Islet of Langerhans (tissue), 1 donor: Measurements from ENCODE around the gene AMFR.

ENCODE experiments used
- FAIRE-seq: peaks from one replicate; lab custom pipeline; 2011; peaks lifted over from hg19 to GRCh38; lab: Jason Lieb, UNC

The AMFR gene

GRCh38 chr16:56362057-56362655 is 63.2 kb downstream of the AMFR start:
- no peak for FAIRE-seq

GRCh38 chr16:56360117-56361008 is 65.0 kb downstream of the AMFR start:
- no peak for FAIRE-seq

GRCh38 chr16:56357765-56358322 is 67.5 kb downstream of the AMFR start:
- FAIRE-seq, result no peak

GRCh38 chr16:56357241-56357764 is 68.0 kb downstream of the AMFR start:
- FAIRE-seq, result peak; percentile 86

- FAIRE-seq, result no peak
These were observed 68.8 kb downstream of the AMFR start for GRCh38 chr16:56356276-56357240.

- FAIRE-seq, result no peak
These were observed 69.5 kb downstream of the AMFR start for GRCh38 chr16:56355786-56356275.

GRCh38 chr16:56355221-56355620 is 70.1 kb downstream of the AMFR start:
- no peak for FAIRE-seq

- no peak for FAIRE-seq
These were observed 70.6 kb downstream of the AMFR start for GRCh38 chr16:56354746-56355145.

- FAIRE-seq, result no peak
These were observed 71.3 kb downstream of the AMFR start for GRCh38 chr16:56354016-56354415.

- no peak for FAIRE-seq
These were observed 72.1 kb downstream of the AMFR start for GRCh38 chr16:56353054-56353921.

GRCh38 chr16:56352351-56353053 is 72.8 kb downstream of the AMFR start:
- FAIRE-seq, result no peak

GRCh38 chr16:56351481-56351880 is 73.9 kb downstream of the AMFR start:
- FAIRE-seq, result no peak

GRCh38 chr16:56350491-56351405 is 74.6 kb downstream of the AMFR start:
- no peak for FAIRE-seq

- FAIRE-seq, result no peak
These were observed 75.6 kb downstream of the AMFR start for GRCh38 chr16:56349711-56350161.

GRCh38 chr16:56349086-56349415 is 76.3 kb downstream of the AMFR start:
- FAIRE-seq, result no peak

- FAIRE-seq, result no peak
These were observed 76.9 kb downstream of the AMFR start for GRCh38 chr16:56348168-56349085.

GRCh38 chr16:56347670-56348069 is 77.7 kb downstream of the AMFR start:
- FAIRE-seq, result no peak

GRCh38 chr16:56347166-56347565 is 78.2 kb downstream of the AMFR start:
- FAIRE-seq, result no peak
